ENCODE measurements around the gene SRRD.

SRRD gene

GRCh38 chr22:26442086-26442756 lies 41.5 kb upstream of the SRRD start:
- TF ChIP-seq CTCF (conservative IDR thresholded peaks at IDR 0.05; ENCODE audit: low read depth, low read length) = no peak
- H3K4me3 ChIP-seq (ENCODE audit: low read length) = no peak overlapping the region
- no peak for DNase-seq (ENCODE audit: low read depth)

GRCh38 chr22:26443901-26444690 lies 39.6 kb upstream of the SRRD start:
- no peak overlapping the region for H3K4me3 ChIP-seq (ENCODE audit: low read length)
- TF ChIP-seq CTCF (conservative IDR thresholded peaks at IDR 0.05; ENCODE audit: low read depth, low read length) = no peak
- no peak for DNase-seq (ENCODE audit: low read depth)

GRCh38 chr22:26444777-26445176 lies 38.9 kb upstream of the SRRD start:
- H3K4me3 ChIP-seq (ENCODE audit: low read length) = no peak overlapping the region
- no peak for DNase-seq (ENCODE audit: low read depth)
- TF ChIP-seq CTCF (conservative IDR thresholded peaks at IDR 0.05; ENCODE audit: low read depth, low read length) = no peak

GRCh38 chr22:26445577-26446275 lies 38.0 kb upstream of the SRRD start:
- TF ChIP-seq CTCF (conservative IDR thresholded peaks at IDR 0.05; ENCODE audit: low read depth, low read length) = no peak
- DNase-seq (ENCODE audit: low read depth) = no peak
- H3K4me3 ChIP-seq (ENCODE audit: low read length) = no peak overlapping the region

- no peak overlapping the region for H3K4me3 ChIP-seq (ENCODE audit: low read length)
- DNase-seq (ENCODE audit: low read depth) = no peak
- TF ChIP-seq CTCF (conservative IDR thresholded peaks at IDR 0.05; ENCODE audit: low read depth, low read length) = no peak
These were observed 36.7 kb upstream of the SRRD start for GRCh38 chr22:26446808-26447515.

GRCh38 chr22:26447584-26448329 lies 35.9 kb upstream of the SRRD start:
- no peak for TF ChIP-seq CTCF (conservative IDR thresholded peaks at IDR 0.05; ENCODE audit: low read depth, low read length)
- no peak for DNase-seq (ENCODE audit: low read depth)
- H3K4me3 ChIP-seq (ENCODE audit: low read length) = no peak overlapping the region
